ENCODE measurements around the gene NONO. TPM values are rescaled to one million over a fixed set of nuclear protein-coding genes. Genes with fewer than 3 reads are reported as not detected.
A peak's percentile ranks its signal among the peaks of the same experiment; 100 is the strongest.
"Not testable (repeated sequence)": the region's sequence is repeated elsewhere in the genome, so short reads cannot be mapped to it uniquely, and the experiment has no call there.

Gene NONO
- total RNA-seq, 1 donor from 2014 or later = 233 TPM

- no peaks in the 10 kb centered on the region for H3K27me3 ChIP-seq (ENCODE audit: low read depth)
- no peaks in the 10 kb centered on the region for H3K4me1 ChIP-seq
- intact Hi-C loops (cut with DNase I) = no loop called here
- no peak overlapping the region for H3K27ac ChIP-seq
- H3K9me3 ChIP-seq = no peaks in the 10 kb centered on the region
- TF ChIP-seq, protein P1, sequence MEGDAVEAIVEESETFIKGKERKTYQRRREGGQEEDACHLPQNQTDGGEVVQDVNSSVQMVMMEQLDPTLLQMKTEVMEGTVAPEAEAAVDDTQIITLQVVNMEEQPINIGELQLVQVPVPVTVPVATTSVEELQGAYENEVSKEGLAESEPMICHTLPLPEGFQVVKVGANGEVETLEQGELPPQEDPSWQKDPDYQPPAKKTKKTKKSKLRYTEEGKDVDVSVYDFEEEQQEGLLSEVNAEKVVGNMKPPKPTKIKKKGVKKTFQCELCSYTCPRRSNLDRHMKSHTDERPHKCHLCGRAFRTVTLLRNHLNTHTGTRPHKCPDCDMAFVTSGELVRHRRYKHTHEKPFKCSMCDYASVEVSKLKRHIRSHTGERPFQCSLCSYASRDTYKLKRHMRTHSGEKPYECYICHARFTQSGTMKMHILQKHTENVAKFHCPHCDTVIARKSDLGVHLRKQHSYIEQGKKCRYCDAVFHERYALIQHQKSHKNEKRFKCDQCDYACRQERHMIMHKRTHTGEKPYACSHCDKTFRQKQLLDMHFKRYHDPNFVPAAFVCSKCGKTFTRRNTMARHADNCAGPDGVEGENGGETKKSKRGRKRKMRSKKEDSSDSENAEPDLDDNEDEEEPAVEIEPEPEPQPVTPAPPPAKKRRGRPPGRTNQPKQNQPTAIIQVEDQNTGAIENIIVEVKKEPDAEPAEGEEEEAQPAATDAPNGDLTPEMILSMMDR (IDR thresholded peaks at IDR 0.05) = no peak
- no peak overlapping the region for H3K4me3 ChIP-seq
- ATAC-seq (no peak), DNase-seq (no peak)
- H3K36me3 ChIP-seq = no peaks in the 10 kb centered on the region
These were observed 13.5 kb upstream of the NONO start for GRCh38 chrX:71269801-71270395.

DNA sequence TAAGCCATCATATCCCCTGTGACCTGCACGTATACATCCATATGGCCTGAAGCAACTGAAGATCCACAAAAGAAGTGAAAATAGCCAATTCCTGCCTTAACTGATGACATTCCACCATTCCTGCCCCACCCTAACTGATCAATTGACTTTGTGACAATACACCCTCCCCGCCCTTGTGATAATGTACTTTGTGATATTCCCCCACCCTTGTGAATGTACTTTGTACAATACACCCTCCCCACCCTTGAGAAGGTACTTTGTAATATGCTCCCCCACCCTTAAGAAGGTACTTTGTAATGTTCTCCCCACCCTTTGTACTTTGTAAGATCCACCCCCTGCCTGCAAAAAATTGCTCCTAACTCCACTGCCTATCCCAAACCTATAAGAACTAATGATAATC is 11.1 kb upstream of the NONO start:
- DNase-seq; H3K27me3 ChIP-seq (ENCODE audit: low read depth); intact Hi-C loops (cut with DNase I): not testable (repeated sequence)

DNA sequence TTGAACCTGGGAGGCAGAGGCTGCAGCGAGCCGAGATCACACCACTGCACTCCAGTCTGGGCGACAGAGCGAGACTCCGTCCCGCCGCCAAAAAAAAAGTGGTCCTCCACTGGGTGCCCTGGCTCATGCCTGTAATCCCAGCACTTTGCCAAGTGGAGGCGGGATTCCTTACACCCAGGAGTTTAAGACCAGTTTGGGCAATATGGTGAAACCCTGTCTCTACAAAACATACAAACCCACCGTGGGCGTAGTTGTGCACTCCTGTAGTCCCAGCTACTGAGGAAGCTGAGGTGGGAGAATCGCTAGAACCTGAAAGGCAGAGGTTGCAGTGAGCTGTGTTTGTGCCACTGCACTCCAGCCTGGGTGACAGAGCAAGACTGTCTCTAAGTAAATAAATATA is 2.1 kb upstream of the NONO start:
- H3K9me3 ChIP-seq; H3K27me3 ChIP-seq (ENCODE audit: low read depth); DNase-seq; intact Hi-C loops (cut with DNase I); H3K4me3 ChIP-seq; H3K27ac ChIP-seq; ATAC-seq; H3K36me3 ChIP-seq: not testable (repeated sequence)
- peaks cover 18% of the 10 kb centered on the region for H3K4me1 ChIP-seq

More for the DNA sequence above, 11.1 kb upstream of the NONO start:
- not testable (repeated sequence) for H3K4me1 ChIP-seq, ATAC-seq, H3K27ac ChIP-seq, H3K4me3 ChIP-seq, H3K36me3 ChIP-seq, H3K9me3 ChIP-seq

GRCh38 chrX:71282514-71283402 is 677 bp upstream of the NONO start:
- peak; percentile 82 to 84 for ATAC-seq

GRCh38 chrX:71285929-71286328 is 2.5 kb downstream of the NONO start:
- H3K9me3 ChIP-seq = no peaks in the 10 kb centered on the region
- DNase-seq (no peak), ATAC-seq (no peak)
- peaks cover 9% of the 10 kb centered on the region for H3K36me3 ChIP-seq
- peaks cover 29% of the 10 kb centered on the region for H3K4me1 ChIP-seq
- H3K4me3 ChIP-seq = peak overlapping the region; percentile 64
- H3K27ac ChIP-seq = no peak overlapping the region
- H3K27me3 ChIP-seq (ENCODE audit: low read depth) = no peaks in the 10 kb centered on the region
- intact Hi-C loops (cut with DNase I) = no loop called here
- TF ChIP-seq, protein P1 (IDR thresholded peaks at IDR 0.05) = no peak

More at GRCh38 chrX:71282514-71283402, 677 bp upstream of the NONO start:
- H3K27me3 ChIP-seq (ENCODE audit: low read depth) = no peaks in the 10 kb centered on the region
- peak overlapping the region; percentile 64 for H3K4me3 ChIP-seq
- peaks cover 3% of the 10 kb centered on the region for H3K36me3 ChIP-seq
- H3K27ac ChIP-seq = peak overlapping the region; percentile 91
- H3K4me1 ChIP-seq = peaks cover 20% of the 10 kb centered on the region
- no peak for DNase-seq
- no peaks in the 10 kb centered on the region for H3K9me3 ChIP-seq
- intact Hi-C loops (cut with DNase I) = no loop called here
- TF ChIP-seq, protein P1 (IDR thresholded peaks at IDR 0.05) = no peak

- TF ChIP-seq, protein P1 (IDR thresholded peaks at IDR 0.05) = no peak
- DNase-seq = peak; percentile 47
- intact Hi-C loops (cut with DNase I) = no loop called here
- H3K27me3 ChIP-seq (ENCODE audit: low read depth) = no peaks in the 10 kb centered on the region
- peaks cover 10% of the 10 kb centered on the region for H3K4me1 ChIP-seq
- no peak overlapping the region for H3K4me3 ChIP-seq
- H3K36me3 ChIP-seq = peaks cover 63% of the 10 kb centered on the region
- no peaks in the 10 kb centered on the region for H3K9me3 ChIP-seq
- H3K27ac ChIP-seq = no peak overlapping the region
- ATAC-seq = peak; percentile 38 to 44
These were observed 7.9 kb downstream of the NONO start for GRCh38 chrX:71291381-71291780.
